Hepatocyte (in vitro differentiated cells): ENCODE results near the gene LDLRAD4.

Source experiments
- EZH2 ChIP-seq: fragments of 200-600 bp; sonication (generic); IDR thresholded peaks from 2 replicates; pipeline ENCODE4 v1.6.1; 2016; ENCODE audit warnings: antibody characterized with exemption, mild to moderate bottlenecking, borderline replicate concordance
- EZH2phosphoT487 ChIP-seq: fragments of 200-600 bp; sonication (generic); IDR thresholded peaks from one replicate; pipeline ENCODE4 v1.6.1; 2018; ENCODE audit warnings: antibody characterized with exemption, mild to moderate bottlenecking, low read depth, moderate library complexity; ENCODE audit not compliant: unreplicated experiment, severe bottlenecking
- TF ChIP-seq, protein P1 (sequence below): fragments of 200-600 bp; sonication (generic); IDR thresholded peaks from 2 replicates; pipeline ENCODE4 v1.5.1; 2016; ENCODE audit warnings: antibody characterized with exemption, mild to moderate bottlenecking; ENCODE audit not compliant: poor library complexity

DNA sequence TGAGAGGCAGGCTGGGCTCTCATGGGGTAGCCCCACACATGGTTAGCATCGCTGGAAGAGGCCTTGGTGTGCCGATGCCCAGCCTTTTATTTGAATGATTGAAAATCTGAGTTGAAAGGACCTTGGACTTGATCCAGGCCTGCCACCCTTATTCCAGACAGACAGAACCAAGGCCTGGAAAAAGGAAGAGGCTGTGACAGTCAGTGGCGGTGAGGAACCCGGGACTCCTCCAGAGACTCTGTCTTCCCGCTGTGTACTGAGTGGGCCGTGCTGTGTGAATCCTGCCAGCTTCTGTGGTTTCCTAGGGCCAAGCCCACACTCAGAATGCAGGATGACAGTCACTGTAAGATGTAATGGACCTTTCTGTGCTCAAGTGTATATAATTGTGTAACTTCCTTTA lies 218.5 kb downstream of the LDLRAD4 start:
- TF ChIP-seq, protein P1, sequence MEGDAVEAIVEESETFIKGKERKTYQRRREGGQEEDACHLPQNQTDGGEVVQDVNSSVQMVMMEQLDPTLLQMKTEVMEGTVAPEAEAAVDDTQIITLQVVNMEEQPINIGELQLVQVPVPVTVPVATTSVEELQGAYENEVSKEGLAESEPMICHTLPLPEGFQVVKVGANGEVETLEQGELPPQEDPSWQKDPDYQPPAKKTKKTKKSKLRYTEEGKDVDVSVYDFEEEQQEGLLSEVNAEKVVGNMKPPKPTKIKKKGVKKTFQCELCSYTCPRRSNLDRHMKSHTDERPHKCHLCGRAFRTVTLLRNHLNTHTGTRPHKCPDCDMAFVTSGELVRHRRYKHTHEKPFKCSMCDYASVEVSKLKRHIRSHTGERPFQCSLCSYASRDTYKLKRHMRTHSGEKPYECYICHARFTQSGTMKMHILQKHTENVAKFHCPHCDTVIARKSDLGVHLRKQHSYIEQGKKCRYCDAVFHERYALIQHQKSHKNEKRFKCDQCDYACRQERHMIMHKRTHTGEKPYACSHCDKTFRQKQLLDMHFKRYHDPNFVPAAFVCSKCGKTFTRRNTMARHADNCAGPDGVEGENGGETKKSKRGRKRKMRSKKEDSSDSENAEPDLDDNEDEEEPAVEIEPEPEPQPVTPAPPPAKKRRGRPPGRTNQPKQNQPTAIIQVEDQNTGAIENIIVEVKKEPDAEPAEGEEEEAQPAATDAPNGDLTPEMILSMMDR: no peak
- TF ChIP-seq EZH2 (no peak), EZH2phosphoT487 (no peak)
